ENCODE measurements around the gene DNAAF3.

DNAAF3 gene

DNA sequence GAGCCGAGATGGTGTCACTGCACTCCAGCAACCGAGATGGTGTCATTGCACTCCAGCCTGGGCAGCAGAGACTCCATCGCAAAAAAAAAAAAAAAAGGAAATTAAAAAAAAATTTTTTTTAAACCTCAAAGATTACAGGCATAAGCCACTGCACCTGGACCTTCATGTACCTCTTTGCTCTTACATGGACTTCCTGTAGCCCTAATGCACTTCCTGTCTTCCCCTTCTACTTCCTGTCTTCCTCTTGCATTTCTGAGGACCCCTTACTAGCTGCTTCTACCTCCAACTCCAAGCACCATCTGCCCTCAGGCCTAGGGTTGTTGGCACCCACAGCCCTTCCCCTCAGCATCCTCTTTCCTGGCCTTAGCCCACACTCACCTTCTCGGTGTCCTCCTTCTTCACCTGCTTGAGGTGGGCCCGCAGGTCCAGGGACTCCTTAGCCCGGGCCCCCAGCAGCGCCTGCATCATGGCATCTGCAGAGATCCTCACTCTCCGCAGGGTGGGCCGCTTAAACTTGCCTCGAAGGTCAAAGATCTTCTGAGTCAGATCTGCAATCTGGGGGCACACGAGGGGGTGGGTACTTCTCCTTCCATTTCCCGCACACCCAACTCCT is 12.7 kb downstream of the DNAAF3 start:
- DNase-seq (ENCODE audit: low spot score): no peak

DNA sequence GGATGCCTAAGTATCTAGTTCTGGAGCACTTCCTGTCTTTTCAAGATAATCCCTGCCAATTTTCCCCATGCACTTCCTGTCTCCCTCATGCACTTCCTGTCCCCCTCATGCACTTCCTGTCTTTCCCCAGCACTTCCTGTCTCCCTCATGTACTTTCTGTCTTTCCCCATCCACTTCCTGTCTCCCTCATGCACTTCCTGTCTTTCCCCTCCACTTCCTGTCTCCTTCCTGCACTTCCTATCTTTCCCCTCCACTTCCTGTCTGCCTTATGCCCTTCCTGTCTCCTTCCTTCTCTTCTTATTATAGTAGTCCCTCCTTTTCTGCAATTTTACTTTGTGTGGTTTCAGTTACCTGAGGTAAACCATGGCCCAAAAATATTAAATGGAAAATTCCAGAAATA is 14.4 kb downstream of the DNAAF3 start:
- DNase-seq (ENCODE audit: low spot score): no peak

DNA sequence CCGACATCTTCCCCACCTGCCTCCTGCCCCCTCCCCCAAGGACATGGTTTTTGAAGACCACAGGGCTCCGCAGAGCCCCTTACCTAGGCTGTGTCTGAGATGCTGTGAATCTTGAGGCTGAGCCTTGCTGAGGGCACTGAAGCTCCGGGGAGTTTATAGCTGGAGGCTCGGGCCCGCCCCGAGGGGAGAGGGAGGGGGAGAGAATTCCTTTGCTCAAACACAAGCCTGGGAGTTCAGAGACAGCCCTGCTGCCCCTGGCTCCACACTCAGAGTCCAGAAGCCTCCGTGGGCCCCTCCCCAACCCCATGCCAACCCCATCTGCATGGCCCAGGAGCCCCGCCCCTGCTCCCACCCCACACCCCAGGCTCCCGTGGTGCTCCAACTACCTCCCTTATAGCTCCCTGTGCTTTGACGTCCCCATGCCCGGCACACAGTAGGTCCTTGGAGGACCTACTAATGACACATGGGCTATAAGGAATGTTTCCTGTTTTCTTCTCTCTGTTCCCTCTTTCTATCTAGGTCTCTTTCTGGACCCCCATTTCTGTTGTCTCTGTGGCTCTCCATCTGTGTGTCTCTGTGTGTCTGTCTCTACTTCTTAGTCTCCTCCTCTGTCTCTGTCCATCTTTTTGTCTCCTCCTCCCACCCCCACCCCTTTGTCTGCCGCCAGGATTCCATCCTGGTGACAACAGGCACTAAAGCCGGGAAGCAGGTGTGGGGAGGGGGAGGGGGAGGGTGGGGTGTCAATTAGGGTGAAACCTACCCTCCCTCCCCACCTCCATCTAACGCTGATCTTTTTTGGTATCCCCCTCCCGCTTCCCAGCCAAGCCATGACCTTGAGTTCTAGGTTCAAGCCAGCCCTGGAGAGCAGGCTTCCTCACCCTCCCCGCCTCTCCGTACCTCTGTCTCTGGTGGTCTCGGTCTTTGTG is 17.1 kb downstream of the DNAAF3 start, which contains the start of gene TNNT1:
TSS of gene TNNT1 (minus strand) at position 129 of the 926 bp plus-strand sequence. CDS start 2,049 bp downstream, outside the sequence.
- DNase-seq (ENCODE audit: low spot score): peak; percentile 73

- no peak for DNase-seq (ENCODE audit: low spot score)
Measured at GRCh38 chr19:55147545-55148251, 18.7 kb downstream of the DNAAF3 start.

DNA sequence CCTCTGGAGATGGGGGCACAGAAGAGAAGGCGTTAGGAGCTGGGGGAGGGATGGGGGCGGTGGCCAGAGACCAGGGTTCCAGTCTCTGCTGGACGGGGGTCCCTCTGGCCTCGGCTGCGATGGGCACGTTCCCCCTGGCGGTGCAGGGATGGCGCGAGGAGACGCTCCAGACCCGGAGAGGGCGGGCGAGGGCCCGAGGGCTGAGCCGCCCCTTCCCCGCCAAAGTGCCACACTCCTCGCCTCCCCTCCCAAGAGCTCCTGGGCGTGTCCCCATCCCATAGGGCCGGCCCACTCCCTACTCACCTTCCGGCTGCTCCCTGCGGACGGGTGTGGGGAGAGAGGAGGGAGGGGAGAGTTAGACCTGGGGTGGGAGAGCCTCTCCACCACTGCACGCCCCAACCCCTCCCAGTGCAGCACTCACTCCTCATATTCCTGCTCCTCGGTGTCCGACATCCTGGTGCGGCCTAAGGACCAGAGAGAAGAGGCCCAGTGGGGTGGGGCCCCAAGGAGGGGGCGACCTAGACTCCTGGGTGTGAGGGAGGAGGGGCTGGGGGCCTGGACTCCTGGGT is 19.6 kb downstream of the DNAAF3 start:
- peak; percentile 87 for DNase-seq (ENCODE audit: low spot score)

GRCh38 chr19:55146078-55146704 is 20.2 kb downstream of the DNAAF3 start:
- DNase-seq (ENCODE audit: low spot score): no peak

- DNase-seq (ENCODE audit: low spot score): no peak
Measured at GRCh38 chr19:55145232-55145631, 21.2 kb downstream of the DNAAF3 start.

- no peak for DNase-seq (ENCODE audit: low spot score)
Measured at GRCh38 chr19:55141696-55142095, 24.7 kb downstream of the DNAAF3 start.

- DNase-seq (ENCODE audit: low spot score): no peak
Measured at GRCh38 chr19:55137915-55138314, 28.5 kb downstream of the DNAAF3 start.

- DNase-seq (ENCODE audit: low spot score): no peak
Measured at GRCh38 chr19:55136399-55137102, 29.9 kb downstream of the DNAAF3 start.

- no peak for DNase-seq (ENCODE audit: low spot score)
Measured at GRCh38 chr19:55134736-55135135, 31.7 kb downstream of the DNAAF3 start.

- peak; percentile 43 for DNase-seq (ENCODE audit: low spot score)
Measured at GRCh38 chr19:55133639-55134444, 32.6 kb downstream of the DNAAF3 start.

- no peak for DNase-seq (ENCODE audit: low spot score)
Measured at GRCh38 chr19:55132453-55133129, 33.8 kb downstream of the DNAAF3 start.

GRCh38 chr19:55131421-55131820 is 35.0 kb downstream of the DNAAF3 start:
- DNase-seq (ENCODE audit: low spot score): no peak

GRCh38 chr19:55119053-55119452 is 47.4 kb downstream of the DNAAF3 start:
- DNase-seq (ENCODE audit: low spot score): no peak

DNA sequence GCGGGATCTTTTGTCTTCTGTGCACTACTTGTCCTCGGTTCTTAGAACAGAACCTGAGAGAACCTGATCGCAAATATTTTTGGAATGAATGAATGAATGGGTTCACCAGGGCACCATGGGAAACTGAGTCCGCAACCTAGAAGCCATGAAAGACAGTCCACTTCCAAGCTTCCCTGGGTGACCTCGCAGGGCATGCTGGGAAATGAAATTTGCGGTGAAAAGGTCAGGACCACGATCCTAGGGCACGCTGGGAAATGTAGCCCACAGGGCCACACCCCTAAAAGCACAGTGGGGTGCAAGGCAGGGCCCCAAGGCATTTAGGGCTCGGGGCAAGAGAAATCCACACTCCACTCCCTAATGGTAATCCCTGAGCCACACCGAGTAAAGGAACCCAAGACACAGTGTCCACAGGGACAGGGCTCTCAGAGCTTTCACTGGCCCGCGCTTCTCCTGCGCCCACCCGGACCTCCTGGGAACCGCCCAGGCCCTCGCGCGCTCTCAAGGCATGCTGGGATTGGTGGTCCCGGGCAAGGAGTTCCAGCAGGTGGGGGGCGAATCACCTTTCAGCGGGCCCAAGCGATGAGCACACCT is 47.9 kb downstream of the DNAAF3 start:
- peak; percentile 89 for DNase-seq (ENCODE audit: low spot score)

- DNase-seq (ENCODE audit: low spot score): peak; percentile 98
Measured at GRCh38 chr19:55117663-55118391, 48.6 kb downstream of the DNAAF3 start.

DNA sequence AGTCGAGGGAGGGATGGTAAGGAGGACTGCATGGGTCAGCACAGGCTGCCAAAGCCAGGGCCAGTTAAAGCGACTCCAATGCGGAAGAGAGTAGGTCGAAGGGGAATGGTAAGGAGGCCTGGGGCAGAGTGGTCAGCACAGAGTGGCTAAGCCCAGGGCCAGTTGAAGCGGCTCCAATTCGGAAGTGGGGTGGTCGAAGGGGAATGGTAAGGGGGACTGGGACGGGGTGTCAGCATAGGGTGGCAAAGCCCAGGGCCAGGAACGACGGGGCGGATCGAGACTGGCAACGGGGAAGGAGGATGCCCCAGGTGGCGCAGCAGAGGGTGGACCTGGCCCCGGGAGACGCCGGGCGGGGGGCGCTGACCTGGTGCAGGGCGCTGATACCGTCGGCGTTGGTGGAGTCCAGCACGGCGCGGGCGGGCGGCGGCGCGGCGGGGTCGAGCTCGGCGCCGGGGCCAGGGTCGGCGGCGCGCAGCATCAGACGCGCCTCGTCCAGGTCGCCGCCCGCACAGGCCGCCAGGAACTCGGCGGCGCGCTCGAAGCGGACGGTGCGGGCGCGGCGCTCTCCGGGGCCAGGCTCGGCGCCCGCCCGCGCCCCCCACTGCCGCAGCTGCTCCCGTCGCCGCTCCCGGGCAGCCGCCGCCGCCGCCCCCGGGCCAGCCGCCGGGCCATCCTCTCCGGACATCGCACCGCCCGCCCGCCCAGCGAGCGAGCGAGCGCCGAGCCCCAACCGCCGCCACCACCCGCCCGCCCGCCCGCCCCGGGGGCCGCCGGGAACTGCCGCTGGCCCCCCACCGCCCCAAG is 49.4 kb downstream of the DNAAF3 start, which contains the start of gene PPP1R12C:
TSS of gene PPP1R12C (minus strand) at position 779 of the 804 bp plus-strand sequence. CDS start at position 685, 94 bp downstream.
- peak; percentile 61 for DNase-seq (ENCODE audit: low spot score)

Data from ecto neural progenitor cell (in vitro differentiated cells).